Lower leg skin (tissue), 4 donors: ENCODE data around the gene PPP1R7. TPM values are rescaled to one million over a fixed set of nuclear protein-coding genes. Genes with fewer than 3 reads are reported as not detected.
A peak's percentile ranks its signal among the peaks of the same experiment; 100 is the strongest.

ENCODE experiments used
- DNase-seq, 2 donors: peaks; one replicate each; pipeline ENCODE4 v3.0.0-alpha.2; 2019; ENCODE audit warnings: low spot score in 2 of 2
- H3K4me3 ChIP-seq: fragments of 200-600 bp; sonication (generic); 2 replicates; pipeline ENCODE4 v1.5.1; 2017; ENCODE audit warnings: mild to moderate bottlenecking, low read depth; ENCODE audit not compliant: poor library complexity, severe bottlenecking
- POLR2A ChIP-seq, 2 donors: fragments of 450-650 bp; IDR thresholded peaks; one replicate each; pipeline ENCODE4 v1.6.1; 2016 to 2017; ENCODE audit warnings: antibody characterized with exemption in 2 of 2, mild to moderate bottlenecking in 1 of 2, moderate library complexity in 1 of 2
- WGBS, 2 donors: methylation state at CpG; one replicate each; pipeline ENCODE4 v1.1.5; 2018; 5-methylcytosine and 5-hydroxymethylcytosine counted together
- intact Hi-C: fragments of 100-400 bp; cut with DNase I; formaldehyde crosslinking; loops from one replicate; pipeline ENCODE4 v1.15.0; 2023; ENCODE audit warnings: low total_unique reads
- total RNA-seq, 4 donors: library from RNA; depleted of rRNA; stranded (reverse); fragments of >200 nt; gene quantifications; one replicate each; pipeline ENCODE4 v1.1.0, GENCODE V29; 2016
- TF ChIP-seq, protein P1 (sequence below), 3 donors: fragments of 450-650 bp; IDR thresholded peaks; one replicate each; pipeline ENCODE4 v1.5.1; 2016; ENCODE audit warnings: antibody characterized with exemption in 3 of 3, mild to moderate bottlenecking in 3 of 3, moderate library complexity in 2 of 3

The PPP1R7 gene
- total RNA-seq, 4 donors from 2014 or later, result 36.8 to 68.7 (median 56.4) TPM

DNA sequence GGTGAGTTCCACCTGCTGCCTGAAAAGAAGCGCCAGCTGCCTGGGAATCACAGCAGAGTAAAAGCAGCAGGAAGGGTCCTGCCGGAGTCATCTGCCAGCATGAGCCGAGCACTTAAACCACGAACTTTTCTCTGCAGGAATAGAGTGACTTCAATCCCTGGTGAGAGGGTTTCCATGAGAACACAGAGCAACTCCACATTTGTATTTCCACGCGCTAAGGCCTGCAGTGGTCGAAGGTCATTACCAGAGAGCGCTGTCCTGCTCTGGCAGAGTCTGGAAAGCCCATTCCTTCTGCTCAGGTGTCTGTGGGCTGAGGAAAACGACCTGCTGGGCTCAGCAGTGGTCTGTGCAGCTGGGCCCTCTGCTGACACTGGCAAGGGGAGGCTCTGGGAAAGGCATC lies 7.7 kb upstream of the PPP1R7 start:
- intact Hi-C loops, result no loop called here
- DNase-seq, result no peak
- no peak overlapping the region for H3K4me3 ChIP-seq
- no peak for TF ChIP-seq POLR2A (IDR thresholded peaks at IDR 0.05)
- TF ChIP-seq, protein P1, sequence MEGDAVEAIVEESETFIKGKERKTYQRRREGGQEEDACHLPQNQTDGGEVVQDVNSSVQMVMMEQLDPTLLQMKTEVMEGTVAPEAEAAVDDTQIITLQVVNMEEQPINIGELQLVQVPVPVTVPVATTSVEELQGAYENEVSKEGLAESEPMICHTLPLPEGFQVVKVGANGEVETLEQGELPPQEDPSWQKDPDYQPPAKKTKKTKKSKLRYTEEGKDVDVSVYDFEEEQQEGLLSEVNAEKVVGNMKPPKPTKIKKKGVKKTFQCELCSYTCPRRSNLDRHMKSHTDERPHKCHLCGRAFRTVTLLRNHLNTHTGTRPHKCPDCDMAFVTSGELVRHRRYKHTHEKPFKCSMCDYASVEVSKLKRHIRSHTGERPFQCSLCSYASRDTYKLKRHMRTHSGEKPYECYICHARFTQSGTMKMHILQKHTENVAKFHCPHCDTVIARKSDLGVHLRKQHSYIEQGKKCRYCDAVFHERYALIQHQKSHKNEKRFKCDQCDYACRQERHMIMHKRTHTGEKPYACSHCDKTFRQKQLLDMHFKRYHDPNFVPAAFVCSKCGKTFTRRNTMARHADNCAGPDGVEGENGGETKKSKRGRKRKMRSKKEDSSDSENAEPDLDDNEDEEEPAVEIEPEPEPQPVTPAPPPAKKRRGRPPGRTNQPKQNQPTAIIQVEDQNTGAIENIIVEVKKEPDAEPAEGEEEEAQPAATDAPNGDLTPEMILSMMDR (IDR thresholded peaks at IDR 0.05), result no peak
- WGBS, 2 donors, result 91 to 98% methylated on average over 7 to 9 of the region's 9 CpGs

DNA sequence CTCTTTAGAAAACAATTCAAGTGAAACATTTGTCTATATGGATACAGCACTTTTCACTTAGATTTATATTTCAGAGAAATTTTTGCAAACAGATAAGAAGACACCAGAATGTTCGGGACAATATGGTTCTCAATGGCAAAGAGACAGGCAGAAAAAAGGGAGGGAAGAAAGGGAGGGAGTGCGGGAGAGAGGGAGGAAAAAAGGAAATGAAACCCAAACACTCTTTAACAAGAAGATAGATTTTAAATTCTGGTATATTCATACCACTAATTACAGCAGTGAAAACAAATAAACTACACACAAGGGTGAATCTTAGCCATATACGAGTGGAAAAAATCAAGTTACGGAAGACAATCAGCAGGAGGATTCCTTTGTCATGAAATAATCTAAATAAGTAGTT lies 4.0 kb upstream of the PPP1R7 start:
- 84 to 87% methylated on average over 4 of the region's 4 CpGs for WGBS, 2 donors
- DNase-seq, result no peak
- TF ChIP-seq, protein P1 (IDR thresholded peaks at IDR 0.05), result no peak
- no peak for TF ChIP-seq POLR2A (IDR thresholded peaks at IDR 0.05)
- intact Hi-C loops, result no loop called here
- H3K4me3 ChIP-seq, result no peak overlapping the region

DNA sequence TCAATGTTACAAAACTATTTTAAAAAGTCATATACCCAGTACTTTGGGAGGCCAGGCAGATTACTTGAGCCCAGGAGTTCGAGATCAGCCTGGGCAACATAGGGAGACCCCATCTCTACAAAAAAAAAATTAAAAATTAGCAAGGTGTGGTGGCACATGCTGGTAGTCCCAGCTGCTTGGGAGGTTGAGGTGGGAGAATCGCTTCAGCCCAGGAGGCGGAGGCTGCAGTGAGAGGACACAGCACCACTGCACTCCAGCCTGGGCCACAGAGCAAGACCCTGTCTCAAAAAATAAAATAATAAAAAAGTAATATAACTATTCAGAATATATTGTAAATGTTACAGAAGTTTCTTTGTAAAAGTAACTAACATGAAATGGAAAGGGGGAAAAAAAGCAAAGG lies 2.9 kb upstream of the PPP1R7 start:
- TF ChIP-seq POLR2A (IDR thresholded peaks at IDR 0.05), result no peak
- TF ChIP-seq, protein P1 (IDR thresholded peaks at IDR 0.05), result no peak
- no peak overlapping the region for H3K4me3 ChIP-seq
- 93 to 96% methylated on average over 3 of the region's 3 CpGs for WGBS, 2 donors
- no peak for DNase-seq
- intact Hi-C loops, result no loop called here

DNA sequence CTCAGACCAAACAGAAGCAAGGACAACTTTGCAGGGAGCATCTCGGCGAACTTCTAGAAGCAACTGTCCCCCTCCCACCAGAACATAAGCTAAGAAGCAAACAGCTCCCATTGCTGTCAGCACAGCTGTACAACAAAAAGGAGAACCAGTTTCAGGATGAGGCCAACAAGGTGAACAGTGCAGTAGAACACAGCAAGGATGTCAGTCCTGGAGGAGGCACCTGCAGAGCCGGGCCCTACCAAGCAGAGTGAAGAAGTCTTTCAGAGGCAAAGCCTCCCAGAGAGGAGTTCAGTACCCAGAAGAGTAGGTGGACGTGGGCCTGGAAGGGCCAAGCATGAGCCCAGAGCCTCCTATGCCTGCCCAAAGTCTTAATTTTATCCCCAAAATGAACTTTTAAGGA lies 2.0 kb upstream of the PPP1R7 start:
- no peak for TF ChIP-seq POLR2A (IDR thresholded peaks at IDR 0.05)
- TF ChIP-seq, protein P1 (IDR thresholded peaks at IDR 0.05), result no peak
- H3K4me3 ChIP-seq, result no peak overlapping the region
- WGBS, 2 donors, result 90 to 94% methylated on average over 4 of the region's 4 CpGs
- intact Hi-C loops, result no loop called here
- no peak for DNase-seq

DNA sequence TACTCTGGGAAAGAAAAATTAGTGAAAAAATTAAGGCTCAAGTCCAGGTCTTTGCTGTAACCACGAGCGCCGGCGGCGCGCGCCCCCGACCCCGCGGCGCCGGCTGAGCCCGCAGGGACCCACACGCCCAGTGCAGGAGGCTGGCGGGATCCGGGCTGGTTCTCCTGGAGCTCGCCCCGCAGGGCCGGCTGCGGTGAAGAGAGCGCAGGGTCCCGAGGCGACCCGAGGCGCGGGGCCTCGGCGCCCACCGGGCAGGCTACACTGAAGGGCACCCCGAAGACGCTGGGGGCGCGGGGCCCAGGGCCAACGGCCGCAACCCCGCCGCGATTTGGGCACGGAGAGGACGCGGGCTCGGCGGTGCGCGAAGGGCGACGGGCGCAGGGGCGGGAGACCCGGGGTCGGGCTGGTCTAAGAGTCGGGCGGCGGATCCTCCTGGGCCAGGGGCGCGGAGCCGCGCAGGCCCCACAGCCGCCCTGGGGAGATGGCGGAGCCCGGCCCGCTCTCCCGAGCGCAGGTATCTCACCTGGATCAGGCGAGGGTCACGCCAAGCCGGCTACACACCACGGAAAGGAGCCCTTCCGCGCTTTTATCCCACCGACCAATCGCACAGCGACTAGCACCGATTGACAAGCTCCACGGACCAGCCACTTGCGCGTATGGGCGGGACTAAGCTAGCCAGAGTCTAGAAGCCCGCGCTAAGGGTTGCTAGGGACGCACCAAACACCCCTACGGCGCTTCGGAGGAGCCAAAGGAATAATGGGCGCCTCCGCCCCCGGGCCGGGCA lies 1.2 kb upstream of the PPP1R7 start, which contains the start of gene PASK:
PASK (minus strand) TSS at position 582 of the 784 bp plus-strand sequence. CDS start 6,440 bp downstream, outside the sequence.
- DNase-seq, result peak; percentile 96 to 98
- no peak for TF ChIP-seq POLR2A (IDR thresholded peaks at IDR 0.05)
- TF ChIP-seq, protein P1 (IDR thresholded peaks at IDR 0.05), result no peak
- intact Hi-C loops, result no loop called here
- WGBS, 2 donors, result 0% methylated on average over 52 to 68 of the region's 88 CpGs
- peak within 1 kb of the TSS; percentile 93 for H3K4me3 ChIP-seq

DNA sequence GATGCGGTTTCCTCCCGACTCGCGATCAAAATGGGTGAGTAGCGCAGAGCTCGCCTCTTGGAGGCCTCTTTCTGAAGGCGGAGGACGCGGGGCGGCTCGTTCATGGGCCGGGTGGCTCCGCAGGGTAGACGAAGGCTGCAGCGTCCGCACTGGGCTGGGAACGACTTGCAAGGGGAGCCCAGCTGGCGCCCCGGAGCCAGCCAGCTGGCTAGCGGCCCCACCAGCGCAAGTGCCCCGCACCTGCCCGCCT lies 667 bp upstream of the PPP1R7 start:
- TF ChIP-seq POLR2A (IDR thresholded peaks at IDR 0.05), result no peak
- TF ChIP-seq, protein P1 (IDR thresholded peaks at IDR 0.05), result no peak
- intact Hi-C loops, result no loop called here
- H3K4me3 ChIP-seq, result peak overlapping the region; percentile 93
- no peak for DNase-seq
- WGBS, 2 donors, result 0 to 1% methylated on average over 13 to 20 of the region's 23 CpGs
